Thyroid gland (tissue), 4 donors: ENCODE data around the gene RSU1.

Source experiments
- CTCF ChIP-seq, 6 experiments: fragments of 200-600 bp in 3 of 6; fragments of 450-650 bp in 3 of 6; sonication (generic) in 3 of 6; IDR thresholded peaks; one replicate each; pipeline ENCODE4 v1.5.1; 2016 to 2019; ENCODE audit warnings: antibody characterized with exemption in 6 of 6, mild to moderate bottlenecking in 2 of 6, inconsistent platforms in 1 of 6, moderate library complexity in 1 of 6
- POLR2A ChIP-seq, 2 donors: fragments of 450-650 bp; IDR thresholded peaks; one replicate each; pipeline ENCODE4 v1.6.1; 2017; ENCODE audit warnings: antibody characterized with exemption in 2 of 2, mild to moderate bottlenecking in 2 of 2, moderate library complexity in 1 of 2

GRCh38 chr10:16828701-16829175 is 11.5 kb upstream of the RSU1 start:
- no peak for TF ChIP-seq CTCF (IDR thresholded peaks at IDR 0.05)
- no peak for TF ChIP-seq POLR2A (IDR thresholded peaks at IDR 0.05)
